Measurements from ENCODE around the gene SLC35D2. TPM values are rescaled to one million over a fixed set of nuclear protein-coding genes. Genes with fewer than 3 reads are reported as not detected.
"Not testable (repeated sequence)": the region's sequence is repeated elsewhere in the genome, so short reads cannot be mapped to it uniquely, and the experiment has no call there.

The SLC35D2 gene
- total RNA-seq, 4 donors from 2014 or later: 35.4 to 91.3 (median 72.7) TPM

GRCh38 chr9:96331236-96331947, 52.1 kb downstream of the SLC35D2 start:
- in situ Hi-C loops (cut with MboI; ENCODE audit: low pct_ligation_motif_present in 1 of 4, low pct_unique_long_range_greater_than_20kb in 1 of 4, low sequenced_read_pairs in 3 of 4) (loop anchor here in 3 of 4 donors (10.0 to 25.0 kb wide), 2 partner anchors 331 to 343 kb away; partner anchors contain the start of gene PRXL2C (in 2 of the 3)), intact Hi-C loops (cut with DNase I; ENCODE audit: low total_unique reads) (no loop called here)
- Histone ChIP-seq H3K36me3 (peaks cover 0 to 5% (median 0%) of the 10 kb centered on the region in 4 donors), H3K27me3 (no peaks in the 10 kb centered on the region), H3K9me3 (no peaks in the 10 kb centered on the region), H3K4me1 (no peaks in the 10 kb centered on the region), H3K27ac (no peak overlapping the region), H3K4me3 (no peak overlapping the region)
- TF ChIP-seq, protein P1, sequence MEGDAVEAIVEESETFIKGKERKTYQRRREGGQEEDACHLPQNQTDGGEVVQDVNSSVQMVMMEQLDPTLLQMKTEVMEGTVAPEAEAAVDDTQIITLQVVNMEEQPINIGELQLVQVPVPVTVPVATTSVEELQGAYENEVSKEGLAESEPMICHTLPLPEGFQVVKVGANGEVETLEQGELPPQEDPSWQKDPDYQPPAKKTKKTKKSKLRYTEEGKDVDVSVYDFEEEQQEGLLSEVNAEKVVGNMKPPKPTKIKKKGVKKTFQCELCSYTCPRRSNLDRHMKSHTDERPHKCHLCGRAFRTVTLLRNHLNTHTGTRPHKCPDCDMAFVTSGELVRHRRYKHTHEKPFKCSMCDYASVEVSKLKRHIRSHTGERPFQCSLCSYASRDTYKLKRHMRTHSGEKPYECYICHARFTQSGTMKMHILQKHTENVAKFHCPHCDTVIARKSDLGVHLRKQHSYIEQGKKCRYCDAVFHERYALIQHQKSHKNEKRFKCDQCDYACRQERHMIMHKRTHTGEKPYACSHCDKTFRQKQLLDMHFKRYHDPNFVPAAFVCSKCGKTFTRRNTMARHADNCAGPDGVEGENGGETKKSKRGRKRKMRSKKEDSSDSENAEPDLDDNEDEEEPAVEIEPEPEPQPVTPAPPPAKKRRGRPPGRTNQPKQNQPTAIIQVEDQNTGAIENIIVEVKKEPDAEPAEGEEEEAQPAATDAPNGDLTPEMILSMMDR (IDR thresholded peaks at IDR 0.05): no peak
- TF ChIP-seq EP300 (IDR thresholded peaks at IDR 0.05; ENCODE audit: low read depth) (no peak), POLR2AphosphoS5 (IDR thresholded peaks at IDR 0.05) (no peak), POLR2A (IDR thresholded peaks at IDR 0.05) (no peak)
- DNase-seq: no peak
- WGBS, 2 donors (ENCODE audit: low coverage in 1 of 2): 70 to 91% methylated on average over 2 to 9 of the region's 9 CpGs

GRCh38 chr9:96327694-96328352, 55.7 kb downstream of the SLC35D2 start:
- in situ Hi-C loops (cut with MboI; ENCODE audit: low pct_ligation_motif_present in 1 of 4, low pct_unique_long_range_greater_than_20kb in 1 of 4, low sequenced_read_pairs in 3 of 4) (loop anchor here (5.0 to 25.0 kb wide), 4 partner anchors 107 to 334 kb away; partner anchors contain the start of gene PRXL2C (in 3 of the 4)), intact Hi-C loops (cut with DNase I; ENCODE audit: low total_unique reads) (loop anchor here (10.0 kb wide), 1 partner anchor 337 kb away; no protein-coding TSS in a partner anchor)
- Histone ChIP-seq H3K4me1 (no peaks in the 10 kb centered on the region), H3K27ac (no peak overlapping the region), H3K9me3 (no peaks in the 10 kb centered on the region), H3K4me3 (no peak overlapping the region), H3K27me3 (no peaks in the 10 kb centered on the region), H3K36me3 (no peaks in the 10 kb centered on the region)
- DNase-seq: peak; percentile 27
- WGBS, 2 donors (ENCODE audit: low coverage in 1 of 2): 11 to 52% methylated on average over 1 of the region's 1 CpG
- TF ChIP-seq, protein P1 (IDR thresholded peaks at IDR 0.05): peak; percentile 79 to 95 (median 90)
- TF ChIP-seq POLR2A (IDR thresholded peaks at IDR 0.05) (no peak), EP300 (IDR thresholded peaks at IDR 0.05; ENCODE audit: low read depth) (no peak)

- DNase-seq: no peak
- no peak for TF ChIP-seq POLR2A (IDR thresholded peaks at IDR 0.05)
- TF ChIP-seq, protein P1 (IDR thresholded peaks at IDR 0.05): no peak
- TF ChIP-seq POLR2AphosphoS5 (IDR thresholded peaks at IDR 0.05): no peak
- no peak for TF ChIP-seq EP300 (IDR thresholded peaks at IDR 0.05; ENCODE audit: low read depth)
- in situ Hi-C loops (cut with MboI; ENCODE audit: low pct_ligation_motif_present in 1 of 4, low pct_unique_long_range_greater_than_20kb in 1 of 4, low sequenced_read_pairs in 3 of 4): loop anchor here in 2 of 4 donors (10.0 kb wide), 2 partner anchors 112 to 122 kb away; no protein-coding TSS in a partner anchor
- peaks cover 0 to 20% (median 7%) of the 10 kb centered on the region in 4 donors for H3K36me3 ChIP-seq
- no peaks in the 10 kb centered on the region for H3K9me3 ChIP-seq
- no peaks in the 10 kb centered on the region for H3K4me1 ChIP-seq
- intact Hi-C loops (cut with DNase I; ENCODE audit: low total_unique reads): loop anchor here (10.0 kb wide), 1 partner anchor 342 kb away; no protein-coding TSS in a partner anchor
- no peaks in the 10 kb centered on the region for H3K27me3 ChIP-seq
- H3K4me3 ChIP-seq: no peak overlapping the region
- H3K27ac ChIP-seq: no peak overlapping the region
Measured at GRCh38 chr9:96323169-96323568, 60.3 kb downstream of the SLC35D2 start.

GRCh38 chr9:96322736-96323135, 60.8 kb downstream of the SLC35D2 start:
- H3K4me3 ChIP-seq, H3K27me3 ChIP-seq, H3K9me3 ChIP-seq, H3K4me1 ChIP-seq, DNase-seq, H3K27ac ChIP-seq: not testable (repeated sequence)
- in situ Hi-C loops (cut with MboI; ENCODE audit: low pct_ligation_motif_present in 1 of 4, low pct_unique_long_range_greater_than_20kb in 1 of 4, low sequenced_read_pairs in 3 of 4) (loop anchor here in 2 of 4 donors (10.0 kb wide), 2 partner anchors 112 to 122 kb away; no protein-coding TSS in a partner anchor), intact Hi-C loops (cut with DNase I; ENCODE audit: low total_unique reads) (loop anchor here (10.0 kb wide), 1 partner anchor 342 kb away; no protein-coding TSS in a partner anchor)
- 75 to 80% methylated on average over 2 to 5 of the region's 5 CpGs for WGBS, 2 donors (ENCODE audit: low coverage in 1 of 2)
- H3K36me3 ChIP-seq: peaks cover 0 to 20% (median 7%) of the 10 kb centered on the region in 4 donors

GRCh38 chr9:96322210-96322609, 61.3 kb downstream of the SLC35D2 start:
- H3K4me1 ChIP-seq, H3K9me3 ChIP-seq, H3K27me3 ChIP-seq, DNase-seq, H3K27ac ChIP-seq, H3K4me3 ChIP-seq: not testable (repeated sequence)
- intact Hi-C loops (cut with DNase I; ENCODE audit: low total_unique reads): loop anchor here (10.0 kb wide), 1 partner anchor 343 kb away; no protein-coding TSS in a partner anchor
- WGBS, 2 donors (ENCODE audit: low coverage in 1 of 2): 75 to 82% methylated on average over 2 to 3 of the region's 3 CpGs
- in situ Hi-C loops (cut with MboI; ENCODE audit: low pct_ligation_motif_present in 1 of 4, low pct_unique_long_range_greater_than_20kb in 1 of 4, low sequenced_read_pairs in 3 of 4): loop anchor here in 2 of 4 donors (10.0 kb wide), 2 partner anchors 113 to 123 kb away; no protein-coding TSS in a partner anchor
- peaks cover 0 to 20% (median 7%) of the 10 kb centered on the region in 4 donors for H3K36me3 ChIP-seq
